Heart right ventricle (tissue), 16 donors: Measurements from ENCODE around the gene C4orf36. TPM values are rescaled to one million over a fixed set of nuclear protein-coding genes. Genes with fewer than 3 reads are reported as not detected.

ENCODE experiments used
- ATAC-seq, 8 donors: fragments of 200-7000 bp; cut with Tn5 transposase; one replicate each; pipeline ENCODE4 v1.9.1; 2020; ENCODE audit warnings: mild to moderate bottlenecking in 8 of 8, moderate library complexity in 8 of 8, moderate number of reproducible peaks in 1 of 8
- DNase-seq, 2 donors: peaks; one replicate each; pipeline ENCODE4 v3.0.0-alpha.2; 2020
- H3K27ac ChIP-seq, 10 donors: fragments of 200-600 bp; sonication (generic) in 2 of 10; one replicate each; pipeline versions ENCODE4 v1.5.0 to v1.8.0; 2020 to 2022; ENCODE audit warnings: mild to moderate bottlenecking in 3 of 10
- H3K27me3 ChIP-seq, 7 donors: fragments of 200-600 bp; one replicate each; pipeline ENCODE4 v1.8.0; 2021 to 2022; ENCODE audit warnings: mild to moderate bottlenecking in 2 of 7
- H3K36me3 ChIP-seq, 9 donors: fragments of 200-600 bp; sonication (generic) in 1 of 9; one replicate each; pipeline versions ENCODE4 v1.5.0 to v1.8.0; 2020 to 2022; ENCODE audit warnings: mild to moderate bottlenecking in 2 of 9
- H3K4me1 ChIP-seq, 9 donors: fragments of 200-600 bp; sonication (generic) in 1 of 9; one replicate each; pipeline versions ENCODE4 v1.5.0 to v1.8.0; 2020 to 2022; ENCODE audit warnings: mild to moderate bottlenecking in 4 of 9
- H3K4me3 ChIP-seq, 10 donors: fragments of 200-600 bp; sonication (generic) in 2 of 10; one replicate each; pipeline versions ENCODE4 v1.5.0 to v1.8.0; 2020 to 2022; ENCODE audit warnings: mild to moderate bottlenecking in 7 of 10, moderate library complexity in 2 of 10
- H3K9me3 ChIP-seq, 11 donors: fragments of 200-600 bp in 10 of 11; sonication (generic) in 2 of 11; one replicate each; pipeline versions ENCODE4 v1.5.0 to v1.8.0; 2013 to 2022; ENCODE audit warnings: mild to moderate bottlenecking in 2 of 11, control low read depth in 1 of 11, moderate library complexity in 1 of 11
- CTCF ChIP-seq, 9 donors: fragments of 200-600 bp; sonication (generic) in 2 of 9; IDR thresholded peaks; one replicate each; pipeline versions ENCODE4 v1.5.0 to v1.8.0; 2021 to 2022; ENCODE audit warnings: antibody characterized with exemption in 9 of 9, mild to moderate bottlenecking in 5 of 9, moderate library complexity in 1 of 9
- WGBS, 2 donors: extraction: QIAGEN DNeasy Blood & Tissue Kit; methylation state at CpG; one replicate each; pipeline ENCODE4 v1.1.7; 2013; ENCODE audit warnings: inconsistent platforms in 1 of 2; 5-methylcytosine and 5-hydroxymethylcytosine counted together
- intact Hi-C, 10 donors: fragments of 100-400 bp; cut with DNase I; formaldehyde crosslinking; loops; one replicate each; pipeline versions ENCODE4 v1.11.1 to v1.14.2; 2022
- polyA plus RNA-seq, 2 donors: library from polyadenylated mRNA; stranded (reverse); fragments of 200-250 nt; gene quantifications; one replicate each; pipeline ENCODE4 v1.2.3, GENCODE V29; 2013
- total RNA-seq, 10 donors: library from RNA; stranded (reverse); fragmentation: NEBNext Ultra II Directional in 3 of 10; extraction: Animal tissue kit (Norgen Biotek cat#: 25700) in 3 of 10; gene quantifications; one replicate each; pipeline versions ENCODE4 v1.2.1 to v1.2.4, GENCODE V29; 2021 to 2023
- donor health status: Arrhythmogenic right ventricular cardiomyopathy.
- donor health status: ischemic (EF 13 %, LVEDD 7.1; RV severe dilation, severe dysfunction).
- donor health status: healthy with polysubstance abuse.
- donor health status: DM: no; HTN: yes; CAD: no.
- donor health status: DM: no; HTN: no; CAD: no.
- donor health status: ischemic (EF 25% LVEDD 6.9; RV normal size, moderate dysfunction).
- donor health status: ischemic (EF 25% LVEDD 5.7; RV mildly dilated, moderate dysfunction).
- donor health status: healthy.
- donor health status: DM: yes; HTN: yes; CAD: no.
- donor health status: Ischemic cardiomyopathy.
- donor health status: ischemic (EF 35%, LVEDD 5.7; RV mildly dilated, moderate dysfunction).
- donor health status: nonischemic (EF 11% LVEDD 7.7; RV severe dilation, severe dysfunction).
- donor health status: DM: yes; HTN: yes; CAD: no.
- donor health status: PGD.
- donor health status: ischemic (EF 29% LVEDD 5.4; RV normal size, mild dysfunction).
- donor health status: nonischemic (EF 23%, LVEDD 6.1; RV moderate dilation, normal function).

Gene C4orf36
- total and polyA plus RNA-seq, 12 donors, result 0.10 to 3.5 (median 1.0) TPM; not detected in 3

GRCh38 chr4:86870442-86871069 lies 21.7 kb downstream of the C4orf36 start:
- H3K4me1 ChIP-seq, result no peaks in the 10 kb centered on the region
- H3K27me3 ChIP-seq, result no peaks in the 10 kb centered on the region
- H3K27ac ChIP-seq, result no peak overlapping the region
- H3K9me3 ChIP-seq, result no peaks in the 10 kb centered on the region
- 71 to 76% methylated on average over 9 of the region's 9 CpGs for WGBS, 2 donors
- ATAC-seq, result no peak
- H3K36me3 ChIP-seq, result no peaks in the 10 kb centered on the region
- no peak overlapping the region for H3K4me3 ChIP-seq
- intact Hi-C loops, result no loop called here
- TF ChIP-seq CTCF (IDR thresholded peaks at IDR 0.05), result no peak
- no peak for DNase-seq

- H3K27ac ChIP-seq, result no peak overlapping the region
- intact Hi-C loops, result no loop called here
- no peaks in the 10 kb centered on the region for H3K36me3 ChIP-seq
- H3K9me3 ChIP-seq, result no peaks in the 10 kb centered on the region
- no peak for ATAC-seq
- H3K4me1 ChIP-seq, result peaks cover 0 to 13% (median 0%) of the 10 kb centered on the region in 9 donors
- H3K4me3 ChIP-seq, result no peak overlapping the region
- WGBS, 2 donors, result 84 to 85% methylated on average over 8 of the region's 8 CpGs
- no peak for TF ChIP-seq CTCF (IDR thresholded peaks at IDR 0.05)
- DNase-seq, result no peak
- H3K27me3 ChIP-seq, result no peaks in the 10 kb centered on the region
Observed at GRCh38 chr4:86857341-86858052, 34.7 kb downstream of the C4orf36 start.

GRCh38 chr4:86856896-86857295 lies 35.3 kb downstream of the C4orf36 start:
- no peak for TF ChIP-seq CTCF (IDR thresholded peaks at IDR 0.05)
- Histone ChIP-seq H3K36me3 (no peaks in the 10 kb centered on the region), H3K9me3 (no peaks in the 10 kb centered on the region), H3K4me1 (peaks cover 0 to 13% (median 0%) of the 10 kb centered on the region in 9 donors), H3K27me3 (no peaks in the 10 kb centered on the region), H3K4me3 (no peak overlapping the region), H3K27ac (no peak overlapping the region)
- DNase-seq (no peak), ATAC-seq (no peak)
- 80 to 90% methylated on average over 1 of the region's 1 CpG for WGBS, 2 donors
- intact Hi-C loops, result no loop called here

- DNase-seq, result no peak
- no peak for TF ChIP-seq CTCF (IDR thresholded peaks at IDR 0.05)
- no peaks in the 10 kb centered on the region for H3K36me3 ChIP-seq
- no peak overlapping the region for H3K27ac ChIP-seq
- ATAC-seq, result peak in 1 of 8 donors; percentile 38
- WGBS, 2 donors, result 56 to 60% methylated on average over 2 of the region's 2 CpGs
- H3K27me3 ChIP-seq, result no peaks in the 10 kb centered on the region
- peaks cover 0 to 13% (median 0%) of the 10 kb centered on the region in 9 donors for H3K4me1 ChIP-seq
- H3K9me3 ChIP-seq, result no peaks in the 10 kb centered on the region
- no peak overlapping the region for H3K4me3 ChIP-seq
- intact Hi-C loops, result no loop called here
Observed at GRCh38 chr4:86855572-86855971, 36.6 kb downstream of the C4orf36 start.
